Upper lobe of left lung (tissue), 6 donors: ENCODE results near the gene NKX6-2. TPM values are rescaled to one million over a fixed set of nuclear protein-coding genes. Genes with fewer than 3 reads are reported as not detected.

ENCODE experiments used
- ATAC-seq, 2 donors: fragments of 200-7000 bp; cut with Tn5 transposase; one replicate each; pipeline ENCODE4 v1.9.1; 2022; ENCODE audit warnings: mild to moderate bottlenecking in 2 of 2, moderate library complexity in 2 of 2; ENCODE audit not compliant: low FRiP score in 2 of 2
- DNase-seq, 2 donors: peaks; one replicate each; pipeline ENCODE4 v3.0.0-alpha.2; 2019 to 2020
- H3K27ac ChIP-seq, 4 donors: fragments of 200-600 bp; sonication (generic); one replicate each; pipeline ENCODE4 v1.5.1; 2016 to 2019
- H3K27me3 ChIP-seq, 4 donors: fragments of 200-600 bp; sonication (generic); one replicate each; pipeline ENCODE4 v1.5.1; 2017 to 2019
- H3K36me3 ChIP-seq, 4 donors: fragments of 200-600 bp; sonication (generic); one replicate each; pipeline ENCODE4 v1.5.1; 2016 to 2019
- H3K4me1 ChIP-seq, 4 donors: fragments of 200-600 bp; sonication (generic); one replicate each; pipeline ENCODE4 v1.5.1; 2018 to 2019
- H3K4me3 ChIP-seq, 4 donors: fragments of 200-600 bp; sonication (generic); one replicate each; pipeline ENCODE4 v1.5.1; 2017 to 2019; ENCODE audit warnings: mild to moderate bottlenecking in 2 of 4, moderate library complexity in 1 of 4
- H3K9me3 ChIP-seq, 4 donors: fragments of 200-600 bp; sonication (generic); one replicate each; pipeline ENCODE4 v1.5.1; 2018 to 2019
- CTCF ChIP-seq, 6 experiments: fragments of 450-650 bp in 4 of 6; fragments of 200-600 bp in 2 of 6; sonication (generic) in 2 of 6; IDR thresholded peaks; one replicate each; pipeline ENCODE4 v1.5.1; 2016 to 2019; ENCODE audit warnings: antibody characterized with exemption in 6 of 6
- EP300 ChIP-seq, 4 donors: sonication (generic); formaldehyde crosslinking; IDR thresholded peaks; one replicate each; pipeline ENCODE4 v1.5.1; 2017; ENCODE audit warnings: antibody characterized with exemption in 4 of 4, control low read depth in 2 of 4
- POLR2A ChIP-seq, 4 donors: fragments of 450-650 bp; IDR thresholded peaks; one replicate each; pipeline ENCODE4 v1.5.1; 2016 to 2017; ENCODE audit warnings: antibody characterized with exemption in 4 of 4, mild to moderate bottlenecking in 2 of 4
- POLR2AphosphoS5 ChIP-seq, 2 donors: sonication (generic); formaldehyde crosslinking; IDR thresholded peaks; one replicate each; pipeline ENCODE4 v1.5.1; 2017; ENCODE audit warnings: antibody characterized with exemption in 2 of 2
- WGBS, 2 donors: methylation state at CpG; one replicate each; pipeline ENCODE4 v1.1.5; 2017 to 2018; 5-methylcytosine and 5-hydroxymethylcytosine counted together
- total RNA-seq, 6 donors: library from RNA; depleted of rRNA in 4 of 6; stranded (reverse); fragments of >200 nt in 4 of 6; gene quantifications; one replicate each; pipeline versions ENCODE4 v1.1.0 to v1.2.1, GENCODE V29; 2016 to 2021
- donor health status: DM: no; HTN: no; CAD: no; lungs with moderate emphysema.
- donor health status: DM: no; HTN: yes; CAD: no; lungs with severe emphysema.

The NKX6-2 gene
- total RNA-seq, 6 donors from 2014 or later = not detected

DNA sequence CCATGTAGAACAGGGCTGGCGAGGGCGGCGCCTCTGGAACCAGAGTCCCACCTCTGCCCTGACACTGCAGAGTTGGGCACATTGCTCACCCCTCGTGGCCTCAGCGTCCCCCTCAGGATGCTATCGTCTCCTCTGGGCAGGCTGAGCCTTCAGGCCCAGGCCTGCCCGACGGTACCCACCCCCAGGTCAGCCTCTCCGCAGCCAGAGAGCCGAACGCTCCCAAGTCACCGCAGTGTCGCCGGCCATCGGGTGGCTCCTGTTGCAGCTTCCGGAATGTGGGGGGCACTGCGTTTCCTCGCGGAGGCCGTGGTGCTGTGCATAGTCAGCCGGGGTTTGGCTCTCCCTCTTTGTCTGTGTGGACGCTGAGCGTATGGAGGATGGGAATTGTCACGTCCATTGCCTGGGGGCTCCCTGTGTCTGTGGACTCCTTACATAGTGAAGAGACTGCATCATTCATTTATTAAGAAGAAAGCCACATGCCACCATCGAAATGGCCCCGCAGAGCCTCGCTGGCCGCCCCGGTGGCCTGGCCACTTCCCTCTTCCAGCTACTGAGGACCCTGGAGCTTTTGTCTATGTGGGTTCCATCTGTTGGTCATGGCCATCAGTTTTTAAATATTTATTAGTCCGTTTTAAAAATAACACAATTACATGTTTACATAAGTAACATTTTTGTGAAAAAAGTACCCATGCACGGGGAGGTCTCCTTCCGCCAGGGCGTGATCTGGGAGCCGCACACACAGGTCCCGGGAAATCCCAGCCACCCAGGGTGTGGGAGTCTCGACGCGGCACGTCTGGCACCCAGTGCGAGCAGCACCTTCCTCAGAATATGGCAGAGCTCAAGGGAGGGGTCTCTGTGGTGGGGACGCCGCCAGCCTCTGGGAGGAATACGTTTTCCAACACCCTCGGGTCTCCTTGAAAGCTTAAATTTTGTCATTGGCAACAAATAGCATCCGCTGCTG lies 15.6 kb downstream of the NKX6-2 start:
- WGBS, 2 donors = 94 to 96% methylated on average over 29 to 44 of the region's 45 CpGs
- Histone ChIP-seq H3K36me3 (peaks cover 0 to 48% (median 27%) of the 10 kb centered on the region in 4 donors), H3K4me1 (no peaks in the 10 kb centered on the region), H3K9me3 (no peaks in the 10 kb centered on the region), H3K27me3 (no peaks in the 10 kb centered on the region), H3K27ac (no peak overlapping the region), H3K4me3 (no peak overlapping the region)
- ATAC-seq = no peak
- peak in 1 of 2 donors; percentile 70 for DNase-seq
- no peak for TF ChIP-seq POLR2A (IDR thresholded peaks at IDR 0.05)
- no peak for TF ChIP-seq EP300 (IDR thresholded peaks at IDR 0.05)
- no peak for TF ChIP-seq CTCF (IDR thresholded peaks at IDR 0.05)
- TF ChIP-seq POLR2AphosphoS5 (IDR thresholded peaks at IDR 0.05) = no peak

DNA sequence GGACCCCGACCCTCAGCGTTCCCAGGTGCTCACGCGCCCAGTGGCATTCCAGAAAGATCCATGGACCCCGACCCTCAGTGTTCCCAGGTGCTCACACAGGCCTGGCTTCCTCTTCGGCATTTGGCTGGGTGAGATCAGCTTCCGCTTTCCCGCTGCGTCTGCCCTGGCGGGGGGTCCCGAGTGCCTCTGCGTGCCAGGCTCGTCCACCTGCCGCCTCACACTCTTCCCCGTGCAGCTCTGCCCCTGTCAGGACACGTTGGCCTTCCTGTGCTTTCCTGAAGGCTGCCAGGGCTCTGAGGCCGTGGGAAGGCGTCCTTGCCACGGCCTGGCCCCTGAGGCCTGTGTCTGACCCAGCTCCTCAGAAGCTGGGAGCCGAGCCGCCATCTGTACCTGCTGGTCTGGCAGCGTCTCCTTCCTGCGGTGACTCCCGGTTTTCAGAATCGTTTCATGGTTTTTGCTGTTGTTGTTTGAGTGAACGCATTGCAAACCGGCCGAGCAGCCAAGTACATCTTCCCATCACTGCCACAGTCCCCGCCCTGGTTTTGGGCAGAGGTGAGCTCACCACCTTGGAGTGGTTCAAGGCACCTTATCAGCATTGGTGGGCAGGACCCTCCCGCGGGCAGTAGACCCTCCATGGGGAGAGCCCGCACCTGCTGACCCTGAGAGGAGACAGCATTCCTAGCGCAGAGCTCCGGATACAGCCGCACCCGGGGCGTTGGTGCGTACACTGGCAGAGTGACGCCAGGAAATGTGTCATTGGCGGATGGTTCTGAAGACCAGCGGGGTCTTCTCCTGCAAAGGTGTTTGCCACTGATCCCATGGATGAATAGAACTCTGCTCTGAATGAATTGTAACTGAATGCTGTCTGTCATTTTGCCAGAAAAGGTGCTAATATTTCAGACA lies 17.4 kb downstream of the NKX6-2 start:
- DNase-seq (peak in 1 of 2 donors; percentile 61), ATAC-seq (no peak)
- H3K9me3 ChIP-seq = no peaks in the 10 kb centered on the region
- H3K4me1 ChIP-seq = no peaks in the 10 kb centered on the region
- no peaks in the 10 kb centered on the region for H3K27me3 ChIP-seq
- H3K36me3 ChIP-seq = peaks cover 0 to 46% (median 25%) of the 10 kb centered on the region in 4 donors
- no peak overlapping the region for H3K27ac ChIP-seq
- WGBS, 2 donors = 97 to 98% methylated on average over 29 to 41 of the region's 41 CpGs
- H3K4me3 ChIP-seq = no peak overlapping the region
- no peak for TF ChIP-seq EP300 (IDR thresholded peaks at IDR 0.05)
- TF ChIP-seq CTCF (IDR thresholded peaks at IDR 0.05) = no peak
- no peak for TF ChIP-seq POLR2AphosphoS5 (IDR thresholded peaks at IDR 0.05)

GRCh38 chr10:132766291-132766690 lies 19.7 kb downstream of the NKX6-2 start:
- ATAC-seq = no peak
- no peaks in the 10 kb centered on the region for H3K9me3 ChIP-seq
- no peak for TF ChIP-seq POLR2A (IDR thresholded peaks at IDR 0.05)
- no peaks in the 10 kb centered on the region for H3K4me1 ChIP-seq
- H3K4me3 ChIP-seq = no peak overlapping the region
- no peak overlapping the region for H3K27ac ChIP-seq
- 95 to 96% methylated on average over 13 of the region's 13 CpGs for WGBS, 2 donors
- peaks cover 0 to 48% (median 23%) of the 10 kb centered on the region in 4 donors for H3K36me3 ChIP-seq
- DNase-seq = peak in 1 of 2 donors; percentile 28
- H3K27me3 ChIP-seq = no peaks in the 10 kb centered on the region

- no peak for TF ChIP-seq EP300 (IDR thresholded peaks at IDR 0.05)
- no peak for TF ChIP-seq POLR2AphosphoS5 (IDR thresholded peaks at IDR 0.05)
- no peak for TF ChIP-seq CTCF (IDR thresholded peaks at IDR 0.05)
- no peak for TF ChIP-seq POLR2A (IDR thresholded peaks at IDR 0.05)
- H3K36me3 ChIP-seq = peaks cover 0 to 46% (median 21%) of the 10 kb centered on the region in 4 donors
- no peaks in the 10 kb centered on the region for H3K4me1 ChIP-seq
- ATAC-seq (no peak), DNase-seq (no peak)
- no peak overlapping the region for H3K27ac ChIP-seq
- 90 to 91% methylated on average over 8 to 11 of the region's 11 CpGs for WGBS, 2 donors
- no peak overlapping the region for H3K4me3 ChIP-seq
- no peaks in the 10 kb centered on the region for H3K27me3 ChIP-seq
- H3K9me3 ChIP-seq = no peaks in the 10 kb centered on the region
Measured at GRCh38 chr10:132765435-132765834, 20.5 kb downstream of the NKX6-2 start.

DNA sequence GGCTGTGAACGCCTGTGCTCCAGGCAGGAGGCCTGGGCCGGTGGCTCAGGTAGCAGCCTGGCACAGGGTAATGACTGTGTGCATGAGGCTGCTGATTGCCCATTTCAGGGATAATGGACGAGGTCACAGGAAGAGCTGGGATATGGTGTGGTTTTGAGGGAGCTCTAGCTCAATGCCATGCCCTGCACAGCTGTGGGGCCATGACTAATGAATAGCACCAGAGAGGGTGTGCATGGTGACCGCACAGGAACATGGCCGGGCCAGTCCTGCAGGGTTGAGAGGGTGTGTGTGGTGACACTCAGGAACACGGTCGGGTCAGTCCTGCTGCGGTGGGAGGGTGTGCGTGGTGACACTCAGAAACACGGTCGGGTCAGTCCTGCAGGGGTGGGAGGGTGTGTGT lies 21.8 kb downstream of the NKX6-2 start:
- H3K4me3 ChIP-seq = no peak overlapping the region
- H3K36me3 ChIP-seq = peaks cover 0 to 49% (median 28%) of the 10 kb centered on the region in 4 donors
- DNase-seq (no peak), ATAC-seq (no peak)
- TF ChIP-seq POLR2AphosphoS5 (IDR thresholded peaks at IDR 0.05) = no peak
- no peak for TF ChIP-seq EP300 (IDR thresholded peaks at IDR 0.05)
- TF ChIP-seq CTCF (IDR thresholded peaks at IDR 0.05) = no peak
- TF ChIP-seq POLR2A (IDR thresholded peaks at IDR 0.05) = no peak
- H3K9me3 ChIP-seq = no peaks in the 10 kb centered on the region
- no peak overlapping the region for H3K27ac ChIP-seq
- WGBS, 2 donors = 55 to 85% methylated on average over 9 to 11 of the region's 11 CpGs
- no peaks in the 10 kb centered on the region for H3K27me3 ChIP-seq
- no peaks in the 10 kb centered on the region for H3K4me1 ChIP-seq
